Stimulated activated CD8-positive, alpha-beta memory T cell treated with anti-CD3 and anti-CD28 coated beads, Interleukin-12 subunit alpha, Interleukin-12 subunit beta, amount 100 ng/mL, for 1 hour (primary cell): ENCODE results near the gene KPRP.

ENCODE experiments used
- DNase-seq: peaks from one replicate; pipeline ENCODE4 v3.0.0-alpha.2; 2020; ENCODE audit warnings: low read depth

Gene KPRP, protein sequence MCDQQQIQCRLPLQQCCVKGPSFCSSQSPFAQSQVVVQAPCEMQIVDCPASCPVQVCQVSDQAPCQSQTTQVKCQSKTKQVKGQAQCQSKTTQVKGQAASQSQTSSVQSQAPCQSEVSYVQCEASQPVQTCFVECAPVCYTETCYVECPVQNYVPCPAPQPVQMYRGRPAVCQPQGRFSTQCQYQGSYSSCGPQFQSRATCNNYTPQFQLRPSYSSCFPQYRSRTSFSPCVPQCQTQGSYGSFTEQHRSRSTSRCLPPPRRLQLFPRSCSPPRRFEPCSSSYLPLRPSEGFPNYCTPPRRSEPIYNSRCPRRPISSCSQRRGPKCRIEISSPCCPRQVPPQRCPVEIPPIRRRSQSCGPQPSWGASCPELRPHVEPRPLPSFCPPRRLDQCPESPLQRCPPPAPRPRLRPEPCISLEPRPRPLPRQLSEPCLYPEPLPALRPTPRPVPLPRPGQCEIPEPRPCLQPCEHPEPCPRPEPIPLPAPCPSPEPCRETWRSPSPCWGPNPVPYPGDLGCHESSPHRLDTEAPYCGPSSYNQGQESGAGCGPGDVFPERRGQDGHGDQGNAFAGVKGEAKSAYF

DNA sequence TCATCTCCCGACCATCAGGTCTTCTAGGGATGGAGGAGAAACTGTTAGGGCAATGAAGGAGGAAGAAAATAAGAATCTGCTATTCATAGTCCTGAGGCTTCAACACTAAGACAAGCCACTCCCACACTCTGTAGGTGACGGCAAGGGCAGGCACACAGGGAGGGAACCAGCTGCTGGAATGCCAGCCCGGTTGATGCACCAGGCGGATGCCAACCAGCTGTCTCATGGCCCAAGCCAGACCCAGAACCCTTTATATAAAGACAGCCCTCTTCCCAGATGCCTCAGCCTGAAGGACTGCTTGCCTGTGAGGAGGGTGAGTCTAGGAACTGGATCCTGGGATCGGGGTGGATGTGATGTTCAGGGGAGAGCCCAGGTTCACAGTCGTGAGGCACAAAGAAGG is at the start of gene KPRP:
Gene KPRP (plus strand): TSS at position 279 of the 400 bp plus-strand sequence. CDS start 1,564 bp downstream, outside the sequence.
- no peak for DNase-seq

DNA sequence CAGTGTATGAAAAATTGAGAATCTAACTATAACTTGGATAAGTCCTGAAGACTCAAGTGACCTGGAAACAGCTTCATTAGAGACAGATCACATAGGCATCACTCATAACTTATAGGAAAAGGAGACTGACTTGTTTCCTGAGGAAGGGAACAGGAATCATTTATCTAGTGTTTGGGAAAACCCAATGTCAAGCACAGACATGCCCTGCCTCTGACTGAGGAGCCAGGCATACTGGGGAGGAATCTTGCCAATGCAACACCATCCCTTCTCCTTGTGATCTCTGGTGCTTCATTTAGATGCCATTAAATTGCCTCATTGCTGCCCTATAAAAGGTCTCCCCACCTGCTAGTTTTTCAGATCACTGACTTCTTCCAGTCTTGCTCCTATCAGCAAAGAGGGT is 39.6 kb upstream of the KPRP start:
- no peak for DNase-seq

DNA sequence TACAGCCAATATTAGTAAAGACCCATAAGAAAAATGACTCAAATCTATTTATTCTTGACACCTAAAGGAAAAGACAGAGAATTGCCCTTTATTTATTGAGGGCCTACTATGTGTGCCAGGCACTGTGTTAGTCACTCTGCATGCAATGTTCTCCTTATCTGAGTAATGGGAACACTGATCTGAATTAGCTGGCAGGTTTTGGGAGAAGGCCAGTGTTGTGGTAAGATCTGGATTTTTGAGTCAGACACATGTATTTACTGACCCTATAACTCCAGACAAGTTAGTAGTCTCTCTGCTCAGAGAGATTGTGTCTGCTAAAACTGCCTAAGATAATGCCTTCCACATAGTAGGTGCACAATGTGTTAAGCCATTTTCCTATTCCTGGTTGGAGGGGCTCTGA is 32.6 kb upstream of the KPRP start:
- no peak for DNase-seq

DNA sequence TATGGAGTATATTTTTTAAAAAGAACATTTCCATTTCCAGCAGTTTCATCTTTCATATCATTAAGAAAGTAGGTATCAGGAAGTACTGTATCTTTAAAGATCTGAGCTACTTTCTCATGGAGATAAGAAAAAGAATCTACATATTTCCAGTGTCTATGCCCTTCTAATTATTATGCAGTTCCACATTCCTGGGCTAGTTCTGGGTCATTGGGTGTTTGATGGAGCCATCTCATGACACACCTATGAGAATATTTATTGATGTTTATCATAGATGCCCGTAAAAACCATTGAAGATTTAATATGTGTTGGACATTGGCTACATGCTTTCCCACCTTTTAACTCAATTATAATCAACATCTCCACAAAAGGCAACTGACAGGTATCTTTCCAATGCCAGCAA is 28.8 kb upstream of the KPRP start:
- no peak for DNase-seq

DNA sequence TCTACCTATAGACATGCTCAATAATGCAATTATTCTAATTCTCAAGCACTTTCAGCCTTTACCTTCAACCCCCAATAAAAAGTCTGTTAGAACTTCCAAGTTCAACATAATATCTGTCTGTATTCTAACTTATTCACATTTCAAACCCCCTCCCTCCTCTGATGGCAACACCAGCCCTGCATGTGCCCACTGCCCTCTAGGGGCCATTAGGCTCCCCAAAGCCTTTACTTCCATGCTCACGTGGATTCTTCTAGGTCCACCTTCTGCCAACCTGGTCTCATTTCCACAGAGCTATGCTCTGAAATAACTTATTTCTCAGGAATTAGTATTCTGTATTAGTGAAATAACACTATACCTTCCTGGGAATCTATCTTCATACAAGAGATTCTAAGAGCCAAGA is 22.2 kb upstream of the KPRP start:
- no peak for DNase-seq

DNA sequence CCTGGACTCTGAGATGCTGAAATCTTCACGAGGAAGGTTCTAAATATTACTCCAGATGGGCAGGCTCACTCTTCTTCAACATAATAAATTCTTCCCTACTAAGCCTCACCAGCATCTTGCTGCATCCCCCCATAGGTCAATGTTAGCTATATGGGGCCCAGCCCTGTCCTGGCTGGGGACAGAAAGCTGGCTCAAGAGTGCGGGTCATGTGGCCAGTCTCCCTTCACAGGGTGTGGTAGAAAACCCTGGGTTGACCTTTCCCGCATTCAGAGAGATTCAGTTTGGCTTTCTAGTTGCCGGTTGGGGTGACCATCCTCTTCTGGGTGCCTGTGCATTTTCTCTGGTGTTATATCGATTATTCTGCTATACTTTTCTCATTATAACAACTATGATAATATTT is 19.8 kb upstream of the KPRP start:
- no peak for DNase-seq

DNA sequence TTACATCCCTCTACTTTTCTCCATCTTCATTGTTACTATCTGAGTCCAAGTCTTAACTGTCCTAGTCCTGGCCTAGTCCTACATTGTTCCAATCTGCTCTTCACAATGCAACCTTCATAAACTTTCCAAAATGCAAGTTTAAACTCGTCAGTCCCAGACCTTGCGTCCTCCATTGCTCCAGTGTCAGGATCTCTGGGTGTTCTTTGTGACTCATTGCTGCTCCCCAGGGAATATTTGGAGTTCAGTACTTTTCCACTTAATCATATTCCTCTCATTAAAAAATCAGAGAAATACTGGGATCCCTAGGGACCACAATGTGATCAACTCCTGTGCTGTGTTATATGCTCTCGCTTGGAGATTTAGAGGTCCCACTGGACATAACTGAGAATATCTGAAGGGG is 18.0 kb upstream of the KPRP start:
- no peak for DNase-seq

DNA sequence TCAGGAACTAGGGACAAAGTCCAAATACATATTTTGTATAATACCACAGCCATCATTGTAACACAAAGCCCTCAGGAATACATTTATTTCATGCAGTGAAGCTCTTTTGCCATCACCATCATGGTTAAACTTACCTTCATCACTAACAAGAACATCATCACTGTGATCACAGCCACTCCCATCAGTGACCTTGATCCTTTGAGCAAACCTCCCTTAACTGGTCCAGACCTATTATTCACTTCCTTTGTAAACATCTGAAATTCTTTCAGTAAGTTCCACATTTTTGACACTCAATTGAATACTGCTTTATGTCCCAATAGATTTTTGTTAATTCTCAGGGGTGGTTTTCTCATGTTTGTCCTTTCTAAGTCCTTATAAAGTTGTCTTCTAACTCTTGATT is 16.2 kb upstream of the KPRP start:
- DNase-seq = no peak

DNA sequence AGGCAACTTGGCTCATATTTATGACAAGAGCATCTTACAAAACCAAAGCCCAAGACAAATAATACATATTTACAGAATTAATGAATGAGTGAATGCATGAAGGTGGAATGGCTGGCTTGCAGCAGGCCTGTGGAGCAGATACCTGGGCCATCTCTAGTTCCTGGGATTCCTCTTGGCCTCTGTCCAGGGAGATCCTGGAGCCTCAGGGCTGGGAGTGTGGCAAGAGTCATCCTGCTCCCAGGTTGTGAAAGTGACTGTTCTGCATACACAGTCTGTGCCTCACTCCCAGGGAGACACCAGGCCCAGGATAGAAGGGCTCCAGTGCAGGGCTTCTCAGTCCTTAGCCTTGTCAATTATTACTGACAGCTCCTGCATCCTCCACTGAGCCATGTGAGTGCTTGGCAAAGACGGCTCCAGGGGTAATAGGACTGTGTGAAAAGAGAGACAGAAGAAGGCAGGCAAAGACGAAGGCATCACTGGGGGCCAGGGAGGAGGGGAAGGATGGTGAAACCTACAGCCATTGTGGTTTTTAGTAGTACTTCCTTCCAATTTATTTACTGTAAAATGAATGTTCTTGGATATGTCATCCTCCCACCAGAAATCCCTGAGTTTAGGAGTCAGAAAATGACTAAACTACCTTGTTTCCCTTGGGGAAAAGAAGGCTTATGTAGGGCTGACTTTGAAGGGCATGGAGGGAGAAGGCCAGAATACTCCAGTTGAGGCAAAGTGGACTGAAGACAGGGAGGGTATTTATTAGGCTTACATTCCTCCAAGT is 14.3 kb upstream of the KPRP start:
- no peak for DNase-seq

DNA sequence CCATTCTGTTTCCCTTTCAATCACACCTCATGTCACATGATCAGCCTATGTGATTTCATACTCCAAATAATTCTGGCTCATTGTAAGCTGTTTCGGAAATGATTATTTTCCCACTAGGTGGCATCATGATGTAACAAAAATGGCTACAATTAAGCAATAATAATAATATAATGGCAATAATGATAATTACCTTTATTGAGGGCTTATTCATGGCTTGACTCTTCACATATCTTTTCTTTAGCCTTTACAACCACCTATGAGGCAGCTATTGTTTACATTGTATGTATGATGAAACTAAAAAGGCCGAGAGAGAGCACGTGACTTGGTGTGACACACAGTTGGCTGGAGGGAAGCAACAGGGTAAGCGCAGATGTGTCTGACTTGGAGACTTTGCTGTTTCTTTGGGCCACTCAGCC is 12.5 kb upstream of the KPRP start:
- no peak for DNase-seq

DNA sequence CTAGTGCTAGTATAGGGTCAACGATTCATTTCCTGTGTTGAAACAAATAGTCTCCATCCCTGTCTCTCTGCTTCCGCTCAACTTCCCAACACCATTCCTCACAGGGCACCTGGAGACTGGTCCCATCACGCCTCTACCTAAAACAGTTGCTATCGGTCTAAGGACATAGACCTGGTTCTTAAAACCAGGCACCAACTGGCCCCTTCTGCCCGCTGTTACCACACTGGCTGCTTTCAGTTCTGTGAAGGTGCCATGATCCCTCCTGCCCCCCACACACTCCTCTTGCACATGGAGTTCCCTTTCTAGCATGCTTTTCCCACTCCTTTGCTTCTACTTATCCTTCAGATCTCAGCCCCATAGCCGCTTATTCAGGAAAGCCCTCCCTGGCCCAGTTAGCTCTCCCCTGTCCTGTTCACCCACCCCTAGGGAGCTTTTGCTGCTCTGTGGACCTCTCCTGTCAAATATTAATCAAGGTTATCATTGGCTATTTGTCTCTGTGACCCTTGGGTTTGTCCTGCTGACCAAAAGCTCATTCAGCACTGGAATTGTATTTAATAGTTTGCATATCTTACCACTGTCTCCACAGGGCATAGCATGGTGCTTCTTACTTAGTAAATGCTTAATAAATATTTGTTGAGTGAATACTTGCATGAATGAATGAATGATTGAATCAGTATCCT is 11.9 kb upstream of the KPRP start:
- no peak for DNase-seq

DNA sequence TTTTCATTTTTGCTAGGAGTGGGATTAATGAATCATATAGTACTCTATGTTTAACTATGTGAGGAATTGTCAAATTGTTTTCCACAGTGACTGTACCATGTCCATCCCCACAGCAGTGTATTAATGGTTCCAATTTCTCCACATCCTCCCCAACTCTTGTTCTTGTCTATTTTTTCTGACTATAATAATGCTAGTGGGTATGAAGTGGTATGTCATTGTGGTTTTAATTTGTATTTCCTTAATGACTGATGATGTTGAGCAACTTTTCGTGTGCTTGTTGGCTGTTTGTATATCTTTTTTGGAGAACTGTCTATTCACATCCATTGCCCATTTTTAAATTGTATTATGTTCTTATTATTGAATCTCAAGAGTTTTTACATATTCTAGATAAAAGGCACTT is 10.0 kb upstream of the KPRP start:
- DNase-seq = no peak

DNA sequence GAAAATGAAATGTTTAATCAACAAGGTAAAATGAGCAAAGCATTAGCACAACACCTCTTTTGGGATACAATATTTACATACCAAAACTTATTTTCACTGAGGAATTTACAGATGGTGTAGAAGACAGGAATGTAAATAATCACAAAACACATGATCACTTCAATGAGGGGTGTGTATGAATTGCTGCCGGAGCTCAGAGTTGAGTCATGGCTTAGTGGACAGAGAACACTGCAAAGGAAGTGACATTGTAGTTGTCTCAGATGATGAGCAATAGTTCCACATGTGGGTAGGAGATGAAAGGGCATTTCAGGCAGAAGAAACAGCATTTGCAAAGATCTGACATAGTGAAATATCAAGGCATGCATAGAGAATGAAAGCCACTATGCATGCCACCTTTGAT is 5.6 kb upstream of the KPRP start:
- no peak for DNase-seq

DNA sequence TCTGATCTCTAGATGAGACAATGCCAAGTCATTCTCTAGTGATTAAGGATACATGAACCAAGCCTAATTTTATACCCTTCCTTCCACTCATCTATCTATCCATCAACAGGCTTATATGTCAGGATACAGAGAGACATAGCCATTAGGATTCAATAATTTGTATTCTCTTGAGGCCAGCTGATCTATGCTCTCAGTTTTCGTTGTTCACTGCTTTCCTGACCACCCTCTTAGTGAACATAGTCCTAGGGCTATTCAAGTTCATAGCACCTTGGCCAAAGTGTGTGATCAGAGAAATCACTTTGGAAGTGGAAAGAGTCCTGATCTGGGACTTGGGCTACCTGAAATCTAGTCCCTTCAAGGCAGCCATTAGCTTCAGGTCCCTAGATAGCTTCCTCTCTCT is 4.2 kb upstream of the KPRP start:
- DNase-seq = no peak

DNA sequence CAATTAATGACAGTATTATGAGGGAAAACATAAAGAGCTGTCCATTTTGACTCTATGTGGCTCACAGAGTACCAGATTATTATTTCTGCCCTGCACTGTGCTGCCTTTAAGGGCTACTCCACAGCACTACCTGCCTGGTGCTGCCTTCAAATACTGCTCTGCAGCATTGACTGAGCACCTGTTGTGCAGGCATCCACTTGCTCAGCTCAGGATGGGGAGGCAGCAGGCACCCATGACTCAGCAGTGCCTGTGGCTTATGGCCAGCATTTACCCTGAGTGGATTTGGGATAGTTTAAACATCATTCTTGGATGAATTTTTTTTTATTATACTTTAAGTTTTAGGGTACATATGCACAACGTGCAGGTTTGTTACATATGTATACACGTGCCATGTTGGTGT is 953 bp upstream of the KPRP start:
- DNase-seq = no peak

DNA sequence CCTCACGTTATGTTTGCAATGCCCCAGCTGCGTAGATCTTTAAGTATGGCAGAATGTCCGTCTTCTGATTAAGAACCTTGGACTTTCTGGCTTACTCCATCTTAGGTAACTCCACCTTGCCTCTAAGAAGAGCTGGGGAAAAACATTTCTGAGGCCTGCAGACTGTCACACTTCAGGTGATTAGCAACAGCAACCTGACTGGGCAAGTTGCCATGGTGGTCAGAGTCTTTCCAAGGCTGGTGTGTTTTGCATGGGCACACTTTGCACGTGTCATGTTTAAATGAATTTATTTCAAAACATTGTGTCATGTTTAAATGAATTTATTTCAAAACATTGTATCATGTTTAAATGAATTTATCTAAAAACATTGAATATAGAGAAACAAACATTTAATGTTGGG is 811 bp downstream of the KPRP start:
- DNase-seq = no peak

DNA sequence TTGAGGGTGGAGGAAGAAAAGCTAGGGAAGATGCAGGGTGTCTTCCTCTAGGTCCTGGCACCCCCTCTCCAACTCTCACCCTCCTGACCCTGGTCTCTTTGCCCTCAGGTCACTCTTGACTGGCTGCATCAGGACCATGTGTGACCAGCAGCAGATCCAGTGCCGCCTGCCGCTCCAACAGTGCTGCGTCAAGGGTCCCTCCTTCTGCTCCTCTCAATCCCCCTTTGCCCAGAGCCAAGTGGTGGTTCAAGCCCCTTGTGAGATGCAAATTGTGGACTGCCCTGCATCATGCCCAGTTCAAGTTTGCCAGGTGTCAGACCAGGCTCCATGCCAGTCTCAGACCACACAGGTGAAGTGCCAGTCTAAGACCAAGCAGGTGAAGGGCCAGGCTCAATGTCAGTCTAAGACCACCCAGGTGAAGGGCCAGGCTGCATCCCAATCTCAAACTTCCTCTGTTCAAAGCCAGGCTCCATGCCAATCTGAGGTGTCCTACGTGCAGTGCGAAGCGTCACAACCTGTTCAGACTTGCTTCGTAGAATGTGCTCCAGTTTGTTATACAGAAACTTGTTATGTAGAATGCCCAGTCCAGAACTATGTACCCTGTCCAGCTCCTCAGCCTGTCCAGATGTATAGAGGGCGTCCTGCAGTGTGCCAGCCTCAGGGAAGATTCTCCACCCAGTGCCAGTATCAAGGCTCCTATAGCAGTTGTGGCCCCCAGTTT is 1.8 kb downstream of the KPRP start:
- no peak for DNase-seq

DNA sequence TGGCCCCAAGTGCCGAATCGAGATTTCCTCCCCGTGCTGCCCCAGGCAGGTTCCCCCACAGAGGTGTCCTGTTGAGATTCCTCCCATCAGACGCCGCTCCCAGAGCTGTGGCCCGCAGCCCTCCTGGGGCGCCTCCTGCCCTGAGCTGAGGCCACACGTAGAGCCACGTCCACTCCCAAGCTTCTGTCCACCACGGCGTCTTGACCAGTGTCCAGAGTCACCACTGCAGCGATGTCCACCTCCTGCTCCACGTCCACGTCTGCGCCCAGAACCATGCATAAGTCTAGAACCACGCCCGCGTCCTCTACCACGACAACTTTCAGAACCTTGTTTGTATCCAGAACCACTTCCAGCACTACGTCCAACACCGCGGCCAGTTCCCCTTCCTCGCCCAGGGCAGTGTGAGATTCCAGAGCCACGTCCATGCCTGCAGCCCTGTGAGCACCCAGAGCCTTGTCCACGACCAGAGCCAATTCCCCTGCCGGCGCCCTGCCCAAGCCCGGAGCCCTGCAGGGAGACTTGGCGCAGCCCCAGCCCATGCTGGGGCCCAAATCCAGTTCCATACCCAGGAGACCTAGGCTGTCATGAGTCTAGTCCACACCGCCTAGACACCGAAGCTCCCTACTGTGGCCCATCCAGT is 2.8 kb downstream of the KPRP start:
- DNase-seq = no peak

DNA sequence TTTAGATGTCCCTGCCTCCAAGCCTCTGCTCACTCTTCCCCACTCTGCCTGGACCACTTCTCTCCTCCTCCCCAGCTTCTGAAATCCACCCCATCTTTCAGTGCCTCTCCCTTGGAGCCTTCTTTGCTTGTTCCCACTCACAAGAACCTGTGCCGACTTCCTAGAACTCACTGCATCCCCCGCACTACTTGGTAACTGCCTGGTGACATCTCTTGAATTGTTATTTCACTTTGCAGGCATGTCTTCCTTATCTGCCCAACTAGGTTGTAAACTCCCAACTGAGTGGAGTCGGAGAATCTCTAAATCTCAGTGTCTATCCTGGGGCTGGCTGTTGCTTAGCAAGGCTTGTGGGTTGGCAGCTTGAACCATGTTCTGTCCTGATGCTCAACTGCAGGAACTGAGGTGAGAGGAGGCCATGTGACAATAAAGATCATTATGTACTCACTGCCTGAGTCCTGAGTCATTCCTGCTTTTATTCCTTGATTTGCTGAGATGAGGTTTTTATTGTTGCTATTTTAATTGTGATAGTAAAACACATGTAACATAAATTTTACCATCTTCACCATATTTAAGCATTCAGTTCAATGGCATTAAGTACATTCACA is 3.9 kb downstream of the KPRP start:
- DNase-seq = no peak

DNA sequence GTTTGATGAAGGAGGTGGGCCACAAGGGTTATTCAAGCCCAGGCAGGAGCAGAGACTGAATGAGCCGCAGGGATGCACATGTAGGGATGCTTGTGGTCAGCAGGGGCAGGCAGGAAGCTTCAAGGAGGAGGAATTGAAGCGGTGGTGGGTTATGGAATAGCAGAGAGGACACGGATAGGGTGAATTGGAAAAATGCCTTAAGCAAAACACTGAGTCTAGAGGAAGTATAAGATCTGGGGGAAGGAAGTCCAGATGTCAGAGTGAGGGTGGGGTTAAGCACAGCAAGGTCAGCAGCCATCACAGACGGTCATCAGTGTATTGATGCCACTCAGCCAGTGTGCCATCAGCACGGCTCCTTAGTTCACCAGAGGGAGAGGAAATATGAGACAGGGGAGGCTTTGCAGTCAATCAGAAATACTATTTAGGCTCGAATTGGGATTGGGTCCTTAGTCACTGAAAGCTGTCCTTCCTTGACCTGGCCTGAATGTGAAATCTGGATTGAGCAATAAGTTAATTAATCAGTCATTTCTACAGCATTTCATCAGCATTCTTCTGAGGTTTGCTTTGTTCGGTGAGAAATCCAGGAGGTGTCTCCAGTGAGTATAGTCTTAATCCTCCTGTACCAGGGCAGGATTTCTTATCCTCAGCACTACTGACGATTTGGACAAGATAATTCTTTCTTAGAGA is 11.2 kb downstream of the KPRP start:
- DNase-seq = no peak
